Epithelial cell of esophagus (primary cell): ENCODE results near the gene PCDHGA1.

Source experiments
- DNase-seq: peaks from one replicate; pipeline ENCODE4 v3.0.0; 2010; ENCODE audit warnings: low read depth
- H3K4me3 ChIP-seq: 2 replicates; pipeline ENCODE4 v1.5.1; 2011; ENCODE audit warnings: mild to moderate bottlenecking, low read length, control low read depth
- CTCF ChIP-seq: IDR thresholded peaks from 2 replicates; pipeline ENCODE4 v1.5.1; 2011; ENCODE audit warnings: low read depth, mild to moderate bottlenecking, low read length, control low read depth, inconsistent platforms; ENCODE audit not compliant: insufficient read depth; ENCODE audit errors: missing control alignments

Gene PCDHGA1

DNA sequence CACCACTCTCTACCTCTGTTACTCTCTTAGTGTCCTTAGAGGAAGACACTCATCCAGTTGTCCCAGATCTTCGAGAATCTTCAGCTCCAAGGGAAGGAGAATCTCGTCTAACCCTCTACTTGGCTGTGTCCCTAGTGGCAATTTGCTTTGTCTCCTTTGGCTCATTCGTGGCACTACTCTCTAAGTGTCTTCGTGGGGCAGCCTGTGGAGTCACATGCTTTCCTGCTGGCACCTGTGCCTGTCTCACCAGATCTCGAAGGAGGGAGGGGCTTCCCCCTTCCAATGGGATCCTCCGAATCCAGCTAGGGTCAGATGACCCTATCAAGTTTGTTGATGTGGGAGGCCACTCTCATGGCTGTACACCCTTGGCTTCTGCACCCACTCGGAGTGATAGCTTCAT is 156.8 kb downstream of the PCDHGA1 start:
- TF ChIP-seq CTCF, result no peak
- DNase-seq, result no peak
- H3K4me3 ChIP-seq, result no peak overlapping the region

DNA sequence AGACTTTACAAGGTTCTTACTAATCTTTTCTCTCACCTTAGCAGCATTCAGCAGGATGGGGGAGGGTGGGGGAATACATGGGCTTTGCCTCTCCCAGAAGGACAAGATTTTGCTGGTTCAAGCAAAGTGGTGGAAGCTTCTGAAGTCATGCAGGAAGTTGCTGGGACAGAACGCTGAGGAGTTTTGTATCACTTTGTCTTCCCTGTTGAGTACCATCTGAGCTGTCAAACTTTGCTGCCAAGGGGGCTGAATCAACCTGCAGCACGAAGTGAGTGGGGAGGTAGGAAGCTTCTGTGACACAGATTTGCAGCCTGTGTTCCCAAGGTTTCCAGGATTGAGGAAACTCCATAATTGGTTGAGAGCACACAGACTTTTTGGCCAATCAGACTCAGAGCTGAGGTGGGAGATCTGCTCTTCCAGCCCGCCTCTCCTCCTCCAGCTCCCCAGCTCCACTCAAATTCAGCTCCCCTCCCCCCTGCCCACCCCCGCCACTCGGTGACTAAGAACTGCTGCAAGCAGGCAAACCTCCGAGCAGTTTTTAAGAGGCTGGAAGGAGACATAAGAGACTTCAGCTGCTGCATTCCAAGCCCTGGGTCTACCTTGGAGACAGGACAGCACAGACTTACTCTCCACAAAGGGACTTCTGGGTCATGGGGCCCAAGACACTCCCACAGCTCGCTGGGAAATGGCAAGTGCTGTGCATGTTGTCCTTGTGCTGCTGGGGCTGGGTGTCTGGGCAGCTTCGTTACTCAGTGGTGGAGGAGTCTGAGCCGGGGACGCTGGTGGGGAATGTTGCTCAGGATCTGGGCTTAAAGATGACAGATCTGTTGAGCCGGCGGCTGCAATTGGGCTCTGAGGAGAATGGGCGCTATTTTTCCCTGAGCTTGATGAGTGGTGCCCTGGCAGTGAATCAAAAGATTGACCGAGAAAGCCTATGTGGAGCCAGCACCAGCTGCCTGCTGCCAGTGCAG is 158.6 kb downstream of the PCDHGA1 start, which contains the start of gene PCDHGC5:
TSS of gene PCDHGC5 (plus strand) at position 491 of the 971 bp plus-strand sequence. CDS start at position 651, 160 bp downstream.
- DNase-seq, result peak; percentile 86
- H3K4me3 ChIP-seq, result no peak within 1 kb of the TSS
- TF ChIP-seq CTCF, result no peak

GRCh38 chr5:141489841-141490240 is 159.5 kb downstream of the PCDHGA1 start:
- no peak for TF ChIP-seq CTCF
- no peak for DNase-seq
- H3K4me3 ChIP-seq, result no peak overlapping the region

DNA sequence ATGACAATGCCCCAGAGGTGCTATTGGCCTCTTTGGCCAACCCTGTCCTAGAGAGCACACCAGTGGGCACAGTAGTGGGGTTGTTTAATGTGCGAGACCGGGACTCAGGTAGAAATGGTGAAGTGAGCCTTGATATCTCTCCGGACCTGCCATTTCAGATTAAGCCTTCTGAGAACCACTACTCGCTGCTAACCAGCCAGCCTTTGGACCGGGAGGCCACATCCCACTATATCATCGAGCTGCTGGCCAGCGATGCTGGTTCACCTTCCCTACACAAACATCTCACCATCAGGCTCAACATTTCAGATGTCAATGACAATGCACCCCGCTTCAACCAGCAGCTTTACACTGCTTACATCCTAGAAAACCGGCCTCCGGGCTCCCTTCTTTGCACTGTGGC is 160.0 kb downstream of the PCDHGA1 start:
- no peak for TF ChIP-seq CTCF

DNA sequence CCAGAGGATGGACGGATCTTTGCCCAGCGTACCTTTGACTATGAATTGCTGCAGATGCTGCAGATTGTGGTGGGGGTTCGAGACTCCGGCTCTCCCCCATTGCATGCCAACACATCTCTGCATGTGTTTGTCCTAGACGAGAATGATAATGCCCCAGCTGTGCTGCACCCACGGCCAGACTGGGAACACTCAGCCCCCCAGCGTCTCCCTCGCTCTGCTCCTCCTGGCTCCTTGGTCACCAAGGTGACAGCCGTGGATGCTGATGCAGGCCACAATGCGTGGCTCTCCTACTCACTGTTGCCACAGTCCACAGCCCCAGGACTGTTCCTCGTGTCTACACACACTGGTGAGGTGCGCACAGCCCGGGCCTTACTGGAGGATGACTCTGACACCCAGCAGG is 160.5 kb downstream of the PCDHGA1 start:
- no peak overlapping the region for H3K4me3 ChIP-seq
- TF ChIP-seq CTCF, result no peak
- DNase-seq, result no peak

More for the DNA sequence above, 160.0 kb downstream of the PCDHGA1 start:
- H3K4me3 ChIP-seq, result no peak overlapping the region
- DNase-seq, result no peak

DNA sequence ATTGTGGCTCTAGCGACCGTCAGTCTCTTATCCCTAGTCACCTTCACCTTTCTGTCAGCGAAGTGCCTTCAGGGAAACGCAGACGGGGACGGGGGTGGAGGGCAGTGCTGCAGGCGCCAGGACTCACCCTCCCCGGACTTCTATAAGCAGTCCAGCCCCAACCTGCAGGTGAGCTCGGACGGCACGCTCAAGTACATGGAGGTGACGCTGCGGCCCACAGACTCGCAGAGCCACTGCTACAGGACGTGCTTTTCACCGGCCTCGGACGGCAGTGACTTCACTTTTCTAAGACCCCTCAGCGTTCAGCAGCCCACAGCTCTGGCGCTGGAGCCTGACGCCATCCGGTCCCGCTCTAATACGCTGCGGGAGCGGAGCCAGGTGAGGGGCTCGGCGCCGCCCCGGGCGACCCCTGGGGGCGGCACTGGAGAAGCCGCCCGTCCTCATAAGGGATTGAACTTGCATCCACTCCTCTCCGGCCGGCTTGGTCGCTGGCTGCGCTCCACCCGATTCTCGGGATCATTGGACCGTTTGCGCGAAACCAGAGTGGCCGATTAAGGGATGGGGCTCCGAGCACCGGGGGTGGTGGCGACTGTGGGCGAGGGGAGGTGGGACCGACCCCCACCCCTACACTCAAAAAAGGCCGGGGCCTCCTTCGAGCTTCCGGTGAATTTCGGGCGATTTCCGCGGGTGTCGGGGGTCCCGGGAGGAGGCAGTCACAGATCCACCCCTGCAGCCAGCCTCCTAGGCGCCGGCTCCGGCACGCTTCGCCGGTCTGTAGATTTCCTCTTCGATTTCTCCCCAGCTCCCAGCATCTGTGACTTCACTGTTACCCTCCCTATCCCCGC is 161.2 kb downstream of the PCDHGA1 start:
- TF ChIP-seq CTCF, result no peak
- no peak overlapping the region for H3K4me3 ChIP-seq
- no peak for DNase-seq
